Measurements from ENCODE around the gene NCKIPSD. TPM values are rescaled to one million over a fixed set of nuclear protein-coding genes. Genes with fewer than 3 reads are reported as not detected.

Gene NCKIPSD
- polyA plus RNA-seq, 4 donors: 12.0 to 23.1 (median 17.5) TPM

DNA sequence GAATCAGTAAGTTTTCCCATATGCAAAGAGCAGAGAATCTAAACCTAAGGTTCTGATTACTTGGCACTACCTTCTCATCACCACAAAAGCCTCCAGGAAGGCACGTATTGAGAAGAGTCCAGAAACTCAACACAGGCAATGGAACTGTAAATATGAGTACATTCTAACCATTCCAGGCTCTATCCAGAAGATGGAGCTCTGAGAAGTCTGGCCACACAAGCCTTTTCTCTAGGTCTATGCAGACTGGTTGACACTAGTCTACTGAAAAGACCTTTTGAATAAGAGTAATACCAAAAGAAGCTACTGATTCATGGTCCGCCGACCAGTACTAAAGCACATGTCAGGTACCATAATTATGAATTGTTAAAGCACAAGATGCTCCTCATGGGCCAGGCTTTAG is 12.2 kb upstream of the NCKIPSD start:
- DNase-seq (ENCODE audit: low read depth in 4 of 4, low spot score in 3 of 4): no peak

DNA sequence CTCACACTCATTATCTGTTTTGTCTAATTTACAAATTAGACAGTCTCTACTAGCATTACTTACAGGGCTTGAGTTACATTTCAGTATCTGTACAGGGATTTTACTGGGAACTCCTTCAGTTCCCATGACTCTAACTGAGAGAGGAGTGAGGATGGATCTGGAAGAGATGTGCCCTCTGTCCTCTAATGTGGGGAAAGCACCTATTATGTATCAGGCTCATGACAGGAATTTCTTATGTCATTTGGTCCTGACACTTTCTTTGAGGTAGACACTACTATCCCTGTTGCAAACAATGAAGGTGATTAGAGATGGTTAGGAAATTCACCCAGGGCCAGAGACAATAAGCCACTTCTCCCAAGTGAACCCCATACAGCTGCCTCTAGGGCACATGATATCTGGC is 10.9 kb upstream of the NCKIPSD start:
- no peak for DNase-seq (ENCODE audit: low read depth in 4 of 4, low spot score in 3 of 4)

DNA sequence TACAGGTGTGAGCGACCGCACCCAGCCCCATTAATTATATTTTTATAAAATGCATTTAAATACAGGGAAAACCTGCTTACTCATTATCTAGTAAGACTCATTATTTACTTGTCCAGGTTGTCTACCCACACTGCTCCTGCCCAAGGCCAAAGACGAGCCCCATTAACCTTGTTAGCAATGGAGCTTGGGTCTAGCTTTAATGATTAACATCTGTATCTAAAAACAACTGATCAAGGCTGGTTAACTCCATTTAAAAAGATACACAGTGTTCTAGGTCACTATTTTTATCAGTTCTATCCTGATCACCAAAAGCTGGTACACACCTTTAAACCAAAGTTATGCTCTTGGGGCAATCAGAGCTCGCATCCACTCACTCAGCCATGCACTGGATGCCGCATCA is 10.4 kb upstream of the NCKIPSD start:
- no peak for DNase-seq (ENCODE audit: low read depth in 4 of 4, low spot score in 3 of 4)

DNA sequence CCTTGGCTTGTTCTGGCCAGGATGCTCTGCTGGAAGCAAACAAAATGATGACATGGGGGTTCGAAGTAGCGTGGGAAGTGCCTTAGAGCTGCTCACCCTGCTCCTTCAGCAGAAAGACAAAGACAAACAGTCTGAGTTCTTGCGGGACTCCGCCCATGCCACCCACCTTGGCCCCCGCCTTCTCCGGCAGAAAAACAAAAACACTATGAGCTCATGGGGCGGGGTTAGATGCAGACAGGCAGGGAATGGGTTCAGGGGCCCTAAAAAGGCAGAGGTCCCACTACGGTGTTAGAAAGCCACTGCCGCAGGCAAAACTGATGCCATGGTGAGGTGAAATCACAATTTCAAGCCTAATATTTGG is 9.7 kb upstream of the NCKIPSD start:
- DNase-seq (ENCODE audit: low read depth in 4 of 4, low spot score in 3 of 4): peak in 1 of 4 donors; percentile 27

DNA sequence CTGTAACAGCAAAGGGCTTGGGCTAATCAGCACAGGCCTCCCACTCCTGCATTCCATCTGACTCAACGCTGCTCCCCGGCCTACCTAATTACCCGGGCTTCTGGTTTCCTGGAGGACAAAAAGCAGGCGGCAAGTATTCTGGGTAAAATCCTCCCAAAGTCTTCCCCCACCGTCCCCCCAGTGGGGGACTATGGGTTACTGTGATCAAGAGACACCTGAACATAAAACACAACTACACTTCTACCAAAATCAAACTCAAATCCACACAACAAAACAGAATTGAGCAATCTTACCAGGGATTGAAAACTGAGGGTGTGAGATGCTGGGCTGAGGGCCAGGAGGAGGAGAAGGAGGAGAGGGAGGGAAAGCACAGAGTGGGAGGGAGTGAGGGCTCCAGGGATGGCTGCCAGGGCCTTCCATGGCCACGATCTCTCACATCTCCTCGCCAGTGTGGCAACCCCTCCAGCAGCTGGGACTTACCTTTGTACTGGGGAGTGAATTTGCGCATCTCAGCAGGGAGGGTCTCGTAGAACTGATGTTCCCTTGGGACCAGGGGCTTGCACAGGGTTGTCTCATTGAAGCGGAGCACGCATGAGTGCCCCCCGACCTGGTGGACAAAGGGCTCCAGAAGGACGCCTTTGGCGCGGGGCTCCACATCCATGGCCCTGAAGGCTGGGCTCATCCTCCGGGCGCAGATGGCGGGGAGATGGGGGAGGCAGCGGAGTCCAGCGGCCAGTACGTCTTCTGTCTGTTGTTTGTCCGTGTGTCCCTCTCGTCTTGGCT is 9.1 kb upstream of the NCKIPSD start:
- DNase-seq (ENCODE audit: low read depth in 4 of 4, low spot score in 3 of 4): no peak

DNA sequence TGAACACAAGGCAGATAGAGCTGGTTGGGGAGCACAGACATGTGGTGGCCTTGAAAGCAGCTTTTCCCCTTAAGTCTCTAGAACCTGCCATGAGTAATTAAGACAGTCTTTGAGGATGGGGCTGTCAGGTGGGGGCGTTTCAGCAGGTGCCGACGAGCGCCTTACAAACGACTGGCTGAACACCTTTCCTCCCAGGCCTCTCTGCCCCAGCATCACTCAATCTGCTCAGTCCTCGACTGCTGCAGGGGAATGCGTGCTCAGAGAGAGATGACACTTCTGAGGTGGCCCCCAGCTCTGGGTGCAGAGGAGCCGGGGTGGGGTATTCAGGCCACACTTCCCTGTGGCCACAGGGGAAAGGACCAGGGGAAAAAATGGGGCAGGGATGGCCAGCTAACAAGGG is 8.1 kb upstream of the NCKIPSD start:
- DNase-seq (ENCODE audit: low read depth in 4 of 4, low spot score in 3 of 4): no peak

DNA sequence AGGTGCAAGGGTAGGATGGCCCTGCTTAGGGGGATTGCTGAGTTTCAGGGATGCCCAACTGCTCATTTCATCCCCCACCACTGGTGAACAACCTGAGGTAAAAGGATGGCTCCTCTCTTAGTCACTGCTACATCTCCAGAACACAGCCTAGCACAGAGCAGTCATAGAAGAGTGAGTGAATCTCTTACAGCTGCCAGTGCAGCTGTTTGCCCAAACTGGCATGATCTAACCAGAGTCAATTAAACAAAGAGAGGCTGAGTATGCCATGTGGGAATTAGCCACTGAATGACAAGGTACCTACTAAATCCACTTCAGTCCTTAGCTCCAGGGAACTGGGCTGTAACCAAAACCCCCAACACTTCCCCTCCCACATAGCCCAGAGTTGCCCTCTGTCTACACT is 6.8 kb upstream of the NCKIPSD start:
- DNase-seq (ENCODE audit: low read depth in 4 of 4, low spot score in 3 of 4): no peak

DNA sequence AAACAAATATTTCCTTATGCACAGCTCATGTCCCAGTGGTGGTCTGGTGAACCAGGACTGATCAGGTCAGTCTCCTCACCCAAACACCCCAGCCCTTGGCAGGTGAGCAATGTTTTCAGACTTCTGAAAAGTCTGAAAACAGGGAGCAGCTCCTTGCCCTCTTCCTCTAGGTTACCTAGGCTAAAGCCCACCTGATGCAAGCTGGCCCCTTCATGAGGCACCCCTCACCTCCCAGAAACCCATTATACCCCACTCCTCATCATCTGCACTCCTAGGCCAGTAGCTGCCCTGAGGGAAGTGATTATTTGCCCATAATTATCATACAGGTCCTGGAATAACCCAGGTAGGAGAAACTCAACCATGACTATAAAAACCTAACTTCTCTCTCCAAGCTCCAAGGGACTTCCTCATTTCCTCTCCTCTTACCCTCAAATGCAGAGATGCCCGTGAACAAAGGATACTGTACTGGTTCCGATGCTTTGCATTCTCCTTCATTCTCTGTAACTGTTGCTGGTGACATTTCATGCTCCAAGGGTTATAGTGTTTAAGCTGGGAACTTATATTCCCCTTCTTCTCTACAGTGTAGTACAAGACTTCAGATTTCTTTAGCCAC is 5.2 kb upstream of the NCKIPSD start:
- DNase-seq (ENCODE audit: low read depth in 4 of 4, low spot score in 3 of 4): no peak

DNA sequence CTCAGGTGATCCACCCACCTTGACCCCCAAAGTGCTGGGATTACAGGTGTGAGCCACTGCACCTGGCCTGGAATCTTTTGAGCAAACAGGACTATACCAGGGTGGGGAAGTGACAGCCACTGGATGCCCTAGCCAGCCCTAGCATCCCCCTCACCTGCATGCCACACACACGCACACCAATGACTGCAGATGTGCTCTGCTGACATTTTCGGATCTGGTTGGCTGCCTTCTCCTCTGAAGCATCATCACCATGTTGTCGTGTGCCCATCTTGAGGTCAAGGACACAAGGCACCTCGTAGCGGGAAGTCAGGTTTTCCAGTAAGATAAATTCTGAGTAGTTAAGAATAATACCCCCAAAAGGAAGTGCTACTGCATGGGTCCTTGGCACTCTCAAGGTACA is 3.7 kb upstream of the NCKIPSD start:
- DNase-seq (ENCODE audit: low read depth in 4 of 4, low spot score in 3 of 4): no peak

DNA sequence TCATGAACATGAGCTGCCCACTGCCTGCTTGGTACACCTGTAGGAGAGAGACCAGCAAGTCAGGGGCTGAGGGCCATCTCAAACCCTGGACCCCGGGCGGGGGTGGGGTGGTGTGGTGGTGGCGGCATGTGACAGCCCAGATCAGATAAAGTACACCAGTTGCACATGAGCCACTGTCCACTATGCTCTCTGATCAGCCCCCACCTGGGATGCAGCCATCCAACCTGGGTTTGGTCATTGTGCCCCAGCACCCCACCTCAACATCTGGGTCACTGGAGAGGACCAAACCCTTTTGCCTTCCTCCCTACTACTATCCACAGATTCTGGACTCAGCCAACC is 3.0 kb upstream of the NCKIPSD start:
- DNase-seq (ENCODE audit: low read depth in 4 of 4, low spot score in 3 of 4): no peak

DNA sequence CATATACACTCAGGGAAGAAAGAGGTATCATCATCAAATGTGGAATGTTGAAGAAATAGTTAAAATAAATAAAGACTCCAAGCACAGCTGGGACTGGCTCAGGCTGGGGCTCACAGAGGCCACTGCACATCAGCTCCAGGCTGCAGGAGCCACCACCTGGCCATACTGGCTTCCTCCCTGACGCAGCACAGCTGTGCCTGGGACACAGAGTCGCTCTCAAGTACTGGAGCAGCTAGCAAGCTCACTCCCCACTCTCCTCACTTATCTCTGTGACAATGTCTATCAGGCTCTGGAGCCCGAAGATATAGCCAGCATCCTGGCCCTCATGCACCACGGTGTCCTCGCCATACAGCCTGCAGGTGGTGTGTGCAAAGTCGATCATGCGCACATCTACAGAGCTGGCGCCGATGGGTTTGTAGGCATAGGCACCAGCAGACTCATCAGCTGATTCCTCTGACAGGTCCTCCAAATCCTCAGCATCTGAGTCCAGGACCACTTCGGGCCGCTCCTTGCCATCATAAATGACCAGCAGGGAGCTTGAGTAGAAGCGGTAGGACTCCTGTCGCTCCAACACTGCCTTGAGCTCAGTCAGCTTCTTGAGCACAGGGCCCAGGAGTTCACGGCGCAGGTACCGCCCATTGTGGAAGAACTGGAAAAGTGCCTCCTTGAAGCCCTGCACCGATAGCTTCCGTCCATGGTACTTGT is 2.5 kb upstream of the NCKIPSD start:
- no peak for DNase-seq (ENCODE audit: low read depth in 4 of 4, low spot score in 3 of 4)

DNA sequence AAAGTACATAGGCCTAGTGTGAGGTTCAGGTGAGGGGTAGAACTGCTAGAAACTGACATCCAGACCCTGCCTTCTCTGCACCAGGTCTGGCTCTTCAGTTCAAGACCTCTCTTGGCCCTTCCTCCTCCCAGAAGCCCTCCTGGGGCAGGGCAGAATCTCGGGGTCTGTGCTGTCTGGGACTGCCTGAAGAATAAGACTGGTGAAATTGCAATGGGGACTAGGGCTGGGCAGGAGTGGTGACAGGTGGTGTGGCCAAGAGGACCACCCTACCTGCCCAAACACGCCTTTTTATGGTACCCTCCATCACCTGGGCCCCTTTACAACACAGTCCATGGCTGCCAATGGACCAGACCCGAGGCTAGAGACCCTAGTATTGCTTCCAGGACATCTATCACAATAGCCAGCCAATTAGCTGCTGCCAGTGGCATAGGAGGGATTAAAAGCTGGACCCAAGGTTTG is 1.5 kb upstream of the NCKIPSD start:
- DNase-seq (ENCODE audit: low read depth in 4 of 4, low spot score in 3 of 4): no peak

DNA sequence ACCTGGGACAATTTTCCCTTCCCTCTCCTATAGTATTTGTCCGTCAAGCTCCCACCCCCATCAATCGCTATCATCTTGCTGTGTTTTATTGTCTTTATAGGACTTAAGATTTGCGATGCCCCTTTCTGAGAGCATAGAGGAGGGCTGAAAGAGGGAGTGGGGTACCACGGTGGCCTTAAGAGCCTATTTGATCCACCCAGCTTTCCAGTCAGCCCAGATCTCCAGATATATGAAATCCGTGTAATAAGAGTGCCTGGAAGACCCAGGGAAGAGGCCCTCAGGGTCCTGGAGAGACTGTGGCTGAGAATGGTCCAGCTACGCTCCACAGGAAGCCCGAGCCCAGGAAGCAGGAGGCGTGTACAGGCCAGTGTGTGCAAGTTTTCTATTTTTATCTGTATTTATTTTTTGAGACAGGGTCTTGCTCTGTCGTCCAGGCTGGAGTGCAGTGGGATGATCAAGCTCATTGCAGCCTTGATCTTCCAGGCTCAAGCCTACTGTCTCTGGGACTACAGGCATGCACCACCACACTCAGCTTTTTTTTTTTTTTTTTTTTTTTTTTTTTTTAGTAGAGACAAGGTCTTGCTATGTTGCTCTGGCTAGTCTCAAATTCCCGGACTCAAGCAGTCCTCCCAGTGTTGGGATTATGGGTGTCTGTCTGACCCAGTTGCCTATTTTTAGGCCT is 964 bp upstream of the NCKIPSD start:
- DNase-seq (ENCODE audit: low read depth in 4 of 4, low spot score in 3 of 4): no peak

DNA sequence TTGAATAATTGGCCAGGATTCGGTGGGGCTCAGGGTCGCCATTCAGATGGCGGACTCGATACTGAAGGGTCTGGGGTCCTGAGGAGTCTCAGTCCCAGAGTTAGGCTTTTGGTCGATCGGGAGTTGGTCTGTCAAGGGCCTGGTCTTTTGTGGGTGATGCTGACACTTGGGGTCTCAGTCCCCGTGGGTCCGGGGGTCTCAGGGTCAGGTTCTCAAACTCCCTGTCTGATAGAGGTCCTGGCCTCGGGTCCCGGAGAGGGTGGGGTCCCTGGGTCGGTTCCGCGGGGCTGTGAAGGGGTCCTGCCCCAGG is 467 bp downstream of the NCKIPSD start:
- no peak for DNase-seq (ENCODE audit: low read depth in 4 of 4, low spot score in 3 of 4)

DNA sequence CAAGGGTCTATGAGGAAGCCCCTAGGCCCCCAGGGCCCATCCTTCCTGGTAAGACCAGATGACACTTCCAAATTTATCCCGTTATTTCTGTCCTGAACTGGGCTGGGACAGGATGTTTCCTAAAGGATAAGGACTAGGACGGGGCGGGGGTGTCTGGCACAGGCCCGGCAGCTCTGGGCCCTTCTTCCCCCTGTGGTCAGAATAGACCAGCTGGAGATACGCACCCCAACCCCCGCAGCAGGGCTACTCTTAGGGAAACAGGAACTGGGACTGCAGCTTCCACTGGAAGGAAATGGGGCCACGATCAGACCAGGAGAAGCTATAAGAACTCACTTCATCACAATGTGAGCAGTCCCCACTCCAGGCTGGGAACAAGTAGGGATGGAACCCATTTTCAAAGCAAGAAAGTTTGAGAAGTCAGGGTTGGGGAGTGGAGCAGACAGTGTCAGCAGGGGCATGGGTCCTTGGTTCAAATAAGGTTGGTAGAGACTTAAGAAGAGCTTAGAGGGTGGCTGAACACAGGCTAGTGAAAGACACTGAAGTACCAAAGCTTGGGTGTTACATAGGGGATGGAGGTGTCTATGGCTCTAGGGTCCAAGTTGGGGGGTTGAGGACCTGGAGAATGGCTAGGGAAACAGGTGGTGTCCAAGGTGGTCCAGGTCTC is 1.1 kb downstream of the NCKIPSD start:
- DNase-seq (ENCODE audit: low read depth in 4 of 4, low spot score in 3 of 4): no peak

DNA sequence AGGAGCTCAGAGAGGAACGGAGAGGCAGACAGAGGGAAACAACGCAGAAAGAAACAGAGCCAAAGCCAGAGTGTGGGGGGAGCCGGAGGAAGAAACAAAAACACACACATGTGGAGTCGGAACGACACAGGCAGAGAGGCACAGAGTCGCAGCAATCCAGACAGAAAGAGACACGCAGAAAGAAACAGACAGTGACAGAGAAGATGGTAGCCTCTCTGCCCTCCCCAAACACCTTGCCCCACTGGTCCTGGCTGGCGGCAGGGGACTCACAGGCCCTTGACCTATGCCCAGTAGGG is 1.7 kb downstream of the NCKIPSD start:
- no peak for DNase-seq (ENCODE audit: low read depth in 4 of 4, low spot score in 3 of 4)

DNA sequence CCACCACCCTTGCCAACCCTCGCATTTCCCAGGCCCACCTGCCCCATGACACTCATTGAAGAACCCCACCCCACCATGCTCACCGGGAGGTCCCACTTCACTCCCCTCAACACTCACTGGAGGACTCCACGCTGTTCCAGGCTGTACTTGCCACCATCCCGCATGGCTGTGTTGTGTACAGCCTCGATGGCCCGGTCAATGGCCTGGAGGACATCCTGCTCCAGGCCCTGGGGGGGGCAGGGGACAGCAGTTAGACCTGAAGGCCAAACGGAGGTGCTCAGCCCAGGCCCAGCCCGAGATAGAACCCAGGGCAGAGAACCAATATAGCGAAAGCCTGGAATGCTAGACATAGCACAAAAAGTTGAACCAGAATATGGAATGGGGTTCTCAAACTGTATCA is 2.9 kb downstream of the NCKIPSD start:
- no peak for DNase-seq (ENCODE audit: low read depth in 4 of 4, low spot score in 3 of 4)

DNA sequence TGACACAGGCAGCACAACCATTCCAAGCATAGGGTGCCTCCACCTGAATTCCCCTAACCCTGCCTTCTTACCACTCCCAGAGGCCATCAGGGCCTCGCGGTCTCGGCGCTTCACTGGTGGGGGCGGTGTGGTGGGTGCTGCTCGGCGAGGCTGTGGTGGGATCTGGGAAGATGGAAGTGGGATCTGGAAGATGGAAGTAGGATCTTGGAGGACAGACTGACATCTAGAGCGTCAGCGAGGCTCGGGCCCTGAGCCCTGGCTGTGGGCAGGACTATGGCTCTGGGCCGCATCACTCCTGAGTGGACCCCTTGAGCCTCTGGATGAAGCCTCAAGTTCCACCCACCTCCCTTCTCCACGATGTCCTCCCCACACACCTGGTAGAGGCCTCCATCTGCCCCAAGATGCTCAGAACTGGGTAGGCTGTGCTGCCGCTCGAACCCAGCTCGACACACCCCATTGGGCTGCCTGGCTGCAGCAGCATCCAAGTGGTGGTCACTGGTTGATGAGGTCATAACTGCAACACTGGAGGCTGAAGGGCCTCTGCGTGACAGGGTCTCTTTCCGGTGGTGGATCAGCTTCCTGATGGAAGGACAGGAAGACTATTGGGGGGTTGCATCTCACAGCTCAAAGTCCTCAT is 3.6 kb downstream of the NCKIPSD start:
- DNase-seq (ENCODE audit: low read depth in 4 of 4, low spot score in 3 of 4): no peak

DNA sequence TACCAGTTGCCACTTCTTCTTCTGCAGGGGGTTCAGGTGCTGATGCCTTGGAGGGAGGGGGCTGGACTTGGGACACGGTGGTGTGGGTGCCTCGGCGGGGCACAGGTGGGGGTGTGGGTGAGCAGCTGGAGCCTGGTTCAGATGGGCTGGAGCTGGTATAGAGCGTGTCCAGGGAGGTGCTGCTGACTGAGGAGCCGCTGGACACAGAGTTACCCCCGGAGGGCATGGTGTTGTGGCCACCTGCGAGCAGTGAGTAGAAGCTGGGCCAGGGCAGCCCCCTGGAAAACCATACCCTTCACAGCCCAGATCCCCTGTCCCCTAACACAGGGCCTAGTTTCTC is 4.2 kb downstream of the NCKIPSD start:
- DNase-seq (ENCODE audit: low read depth in 4 of 4, low spot score in 3 of 4): no peak

DNA sequence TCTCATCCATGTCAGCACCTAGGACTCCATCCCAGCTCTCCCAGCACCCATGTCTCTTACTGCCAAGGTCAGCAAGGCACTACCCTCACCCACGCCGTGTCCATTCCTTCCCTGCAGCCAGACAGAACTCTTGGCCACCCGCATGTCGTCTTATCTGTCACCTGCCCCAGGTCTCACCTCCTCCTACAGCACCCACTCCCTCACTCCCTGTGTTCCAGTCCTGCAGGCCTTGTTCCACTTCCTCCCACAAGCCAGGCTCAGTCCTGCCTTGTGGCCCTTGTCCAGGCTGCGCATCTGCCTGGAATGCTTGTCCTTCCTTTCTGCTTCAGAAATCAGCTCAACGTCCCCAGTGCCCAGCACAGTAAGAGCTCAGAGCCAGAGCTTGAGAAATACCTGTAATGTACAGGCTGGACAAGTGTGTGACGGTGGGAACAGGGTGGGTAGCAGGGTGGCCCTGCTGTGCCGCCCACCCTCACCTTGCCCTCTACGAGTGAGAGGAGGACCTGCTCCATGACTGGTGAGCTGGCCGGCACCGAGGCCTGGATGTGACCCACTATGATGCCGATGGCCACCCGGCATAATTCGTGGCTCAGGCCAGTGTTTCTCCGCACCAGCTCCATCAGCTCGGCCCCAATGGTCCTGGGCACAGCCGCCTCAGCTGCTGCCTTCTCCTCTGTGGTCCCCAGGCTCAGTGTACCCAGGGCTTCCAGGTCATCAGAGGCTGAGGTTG is 4.7 kb downstream of the NCKIPSD start:
- no peak for DNase-seq (ENCODE audit: low read depth in 4 of 4, low spot score in 3 of 4)

All from left renal pelvis (tissue), 4 donors.